Sciatic nerve (tissue), 2 donors: ENCODE measurements around the gene CCL3. TPM values are rescaled to one million over a fixed set of nuclear protein-coding genes. Genes with fewer than 3 reads are reported as not detected.

Experiments
- ATAC-seq: fragments of 200-7000 bp; cut with Tn5 transposase; one replicate; pipeline ENCODE4 v1.9.1; 2020; ENCODE audit warnings: mild to moderate bottlenecking, moderate library complexity
- DNase-seq: peaks from one replicate; pipeline ENCODE4 v3.0.0-alpha.2; 2020; ENCODE audit warnings: low spot score
- intact Hi-C: fragments of 100-400 bp; cut with DNase I; formaldehyde crosslinking; loops from one replicate; pipeline ENCODE4 v1.14.2; 2022
- total RNA-seq: library from RNA; stranded (reverse); fragmentation: NEBNext Ultra II Directional; extraction: Animal tissue kit (Norgen Biotek cat#: 25700); gene quantifications from one replicate; pipeline ENCODE4 v1.2.1, GENCODE V29; 2021
- donor health status: DM: no; HTN: no; CAD: no.
- donor health status: DM: no; HTN: no; CAD: no.

The CCL3 gene
- total RNA-seq, 1 donor from 2014 or later, result 39.9 TPM

- ATAC-seq (no peak), DNase-seq (no peak)
- intact Hi-C loops, result no loop called here
Observed at GRCh38 chr17:36063786-36064541, 26.0 kb downstream of the CCL3 start, which contains the start of gene CCL18. CCL18 (plus strand) TSS chr17:36064272; CDS start chr17:36064343, 71 bp downstream.

- intact Hi-C loops, result no loop called here
- no peak for ATAC-seq
Observed at GRCh38 chr17:36060816-36061215, 29.1 kb downstream of the CCL3 start.

GRCh38 chr17:36059406-36059805 is 30.5 kb downstream of the CCL3 start:
- DNase-seq, result no peak
- intact Hi-C loops, result no loop called here
- ATAC-seq, result no peak

More at GRCh38 chr17:36060816-36061215, 29.1 kb downstream of the CCL3 start:
- no peak for DNase-seq

- ATAC-seq (no peak), DNase-seq (no peak)
- intact Hi-C loops, result no loop called here
Observed at GRCh38 chr17:36057911-36058310, 32.0 kb downstream of the CCL3 start.

- intact Hi-C loops, result no loop called here
- ATAC-seq (no peak), DNase-seq (no peak)
Observed at GRCh38 chr17:36055921-36056520, 33.9 kb downstream of the CCL3 start.

GRCh38 chr17:36055171-36055570 is 34.8 kb downstream of the CCL3 start:
- no peak for DNase-seq
- intact Hi-C loops, result no loop called here
- no peak for ATAC-seq

- DNase-seq (no peak), ATAC-seq (no peak)
- intact Hi-C loops, result no loop called here
Observed at GRCh38 chr17:36049643-36050042, 40.3 kb downstream of the CCL3 start.

- no peak for ATAC-seq
- DNase-seq, result no peak
- intact Hi-C loops, result no loop called here
Observed at GRCh38 chr17:36048066-36048465, 41.9 kb downstream of the CCL3 start.

Other genes starting within 250 kb of the CCL3 start
- gene HEATR9, start 221.3 kb downstream of the CCL3 start, total RNA-seq, result 0.27 TPM
- 5.3 TPM for gene CCL5, start 209.8 kb downstream of the CCL3 start, total RNA-seq
- not detected for gene RDM1, start 159.4 kb downstream of the CCL3 start, total RNA-seq
- gene LYZL6, start 146.4 kb downstream of the CCL3 start, total RNA-seq, result not detected
- gene CCL16, start 108.6 kb downstream of the CCL3 start, total RNA-seq, result 1.1 TPM
- gene CCL14, start 103.4 kb downstream of the CCL3 start, total RNA-seq, result 96.8 TPM
- not detected for gene CCL15, start 88.6 kb downstream of the CCL3 start, total RNA-seq
- 1.0 TPM for gene CCL23, start 72.2 kb downstream of the CCL3 start, total RNA-seq
- gene CCL18, start 25.9 kb downstream of the CCL3 start, total RNA-seq, result 58.8 TPM
- gene CCL4, start 13.7 kb upstream of the CCL3 start, total RNA-seq, result 39.5 TPM
- 8.9 TPM for gene TBC1D3B, start 86.5 kb upstream of the CCL3 start, total RNA-seq
- gene CCL3L1, start 106.6 kb upstream of the CCL3 start, total RNA-seq, result 12.4 TPM
- gene CCL4L2, start 120.9 kb upstream of the CCL3 start, total RNA-seq, result 22.1 TPM
- 0.36 TPM for gene TBC1D3I, start 174.4 kb upstream of the CCL3 start, total RNA-seq
- gene TBC1D3G, start 233.7 kb upstream of the CCL3 start, total RNA-seq, result not detected